IMR-90 (cell line): ENCODE measurements around the gene CAP2. TPM values are rescaled to one million over a fixed set of nuclear protein-coding genes. Genes with fewer than 3 reads are reported as not detected.

Experiments
- ATAC-seq: fragments of 200-7000 bp; cut with Tn5 transposase; 2 replicates; pipeline ENCODE4 v1.9.1; 2020; ENCODE audit warnings: low read depth, mild to moderate bottlenecking, moderate library complexity
- BruUV-seq: library from RNA; stranded (reverse); fragments of 400-500 nt; replicated peaks from 2 replicates; lab custom pipeline; 2021; lab: Mats Ljungman, UMichigan
- CTCF ChIA-PET: fragments of 300-600 bp; formaldehyde crosslinking; extraction: SDS; loops from one replicate; lab custom pipeline; 2021; ENCODE audit warnings: antibody characterized with exemption; lab: Yijun Ruan, JAX
- POLR2A ChIA-PET: fragments of 300-600 bp; sonication (Branson Sonifier 250); formaldehyde crosslinking; loops from one replicate; lab custom pipeline; 2022; ENCODE audit warnings: antibody characterized with exemption; ENCODE audit not compliant: unreplicated experiment; lab: Charles Lee
- DNase-seq: peaks from one replicate; pipeline ENCODE4 v3.0.0; 2013
- H2AFZ ChIP-seq: replicated peaks from 2 replicates; pipeline ENCODE3; 2013; ENCODE audit warnings: low read length, mild to moderate bottlenecking; ENCODE audit not compliant: poor library complexity
- H2AK5ac ChIP-seq: 2 replicates; pipeline ENCODE4 v1.6.1; 2013; ENCODE audit warnings: low read depth, low read length, inconsistent platforms
- H2AK9ac ChIP-seq: replicated peaks from 2 replicates; pipeline ENCODE3; 2013; ENCODE audit warnings: mild to moderate bottlenecking, low read depth, low read length, moderate library complexity; ENCODE audit not compliant: poor library complexity
- H2BK120ac ChIP-seq: 2 replicates; pipeline ENCODE4 v1.6.1; 2013; ENCODE audit warnings: low read depth, low read length, inconsistent platforms
- H2BK15ac ChIP-seq: 3 replicates; pipeline ENCODE4 v1.6.1; 2013; ENCODE audit warnings: low read depth, low read length, inconsistent platforms
- H2BK20ac ChIP-seq: 2 replicates; pipeline ENCODE4 v1.6.1; 2013; ENCODE audit warnings: low read depth, mild to moderate bottlenecking, inconsistent platforms, low read length, moderate library complexity
- H2BK5ac ChIP-seq: 2 replicates; pipeline ENCODE4 v1.6.1; 2013; ENCODE audit warnings: mild to moderate bottlenecking, low read depth, low read length, inconsistent platforms; ENCODE audit not compliant: poor library complexity, severe bottlenecking
- H3K14ac ChIP-seq: replicated peaks from 2 replicates; pipeline ENCODE4 v1.6.1; 2013; ENCODE audit warnings: low read depth, low read length, inconsistent platforms
- H3K18ac ChIP-seq: 2 replicates; pipeline ENCODE4 v1.6.1; 2013; ENCODE audit warnings: low read depth, low read length, control low read depth
- H3K23ac ChIP-seq: 2 replicates; pipeline ENCODE4 v1.6.1; 2013; ENCODE audit warnings: low read depth, low read length, inconsistent platforms
- H3K27ac ChIP-seq: 2 replicates; pipeline ENCODE4 v1.5.1; 2013; ENCODE audit warnings: mild to moderate bottlenecking, control low read depth, low read length; ENCODE audit not compliant: insufficient read depth
- H3K27me3 ChIP-seq: 2 replicates; pipeline ENCODE4 v1.6.1; 2013; ENCODE audit warnings: low read length; ENCODE audit not compliant: control insufficient read depth, insufficient read depth
- H3K36me3 ChIP-seq: 2 replicates; pipeline ENCODE4 v1.6.1; 2013; ENCODE audit warnings: low read length, mixed read lengths; ENCODE audit not compliant: control insufficient read depth, insufficient read depth
- H3K4ac ChIP-seq: 2 replicates; pipeline ENCODE4 v1.6.1; 2013; ENCODE audit warnings: low read depth, low read length, inconsistent platforms
- H3K4me1 ChIP-seq: 2 replicates; pipeline ENCODE4 v1.6.1; 2013; ENCODE audit warnings: low read length, mixed read lengths; ENCODE audit not compliant: control insufficient read depth, insufficient read depth
- H3K4me2 ChIP-seq: 2 replicates; pipeline ENCODE4 v1.6.1; 2013; ENCODE audit warnings: low read depth, mild to moderate bottlenecking, control low read depth, low read length, moderate library complexity
- H3K4me3 ChIP-seq: 2 replicates; pipeline ENCODE4 v1.5.1; 2013; ENCODE audit warnings: low read depth, mild to moderate bottlenecking, control low read depth, low read length, moderate library complexity; ENCODE audit not compliant: insufficient read depth
- H3K56ac ChIP-seq: 2 replicates; pipeline ENCODE4 v1.6.1; 2013; ENCODE audit warnings: low read length, inconsistent platforms; ENCODE audit not compliant: insufficient read depth; ENCODE audit errors: extremely low read depth
- H3K79me1 ChIP-seq, 2 experiments: 2 replicates each; pipeline ENCODE4 v1.6.1; 2013; ENCODE audit warnings: low read length in 2 of 2, inconsistent platforms in 1 of 2, low read depth in 1 of 2
- H3K9ac ChIP-seq: 2 replicates; pipeline ENCODE4 v1.6.1; 2013; ENCODE audit warnings: low read depth, low read length, control low read depth
- H3K9me1 ChIP-seq: 2 replicates; pipeline ENCODE4 v1.6.1; 2013; ENCODE audit warnings: low read length, inconsistent platforms; ENCODE audit not compliant: insufficient read depth
- H3K9me3 ChIP-seq: 2 replicates; pipeline ENCODE4 v1.6.1; 2013; ENCODE audit warnings: low read length; ENCODE audit not compliant: control insufficient read depth, insufficient read depth
- H4K20me1 ChIP-seq: 2 replicates; pipeline ENCODE4 v1.6.1; 2013; ENCODE audit warnings: low read length, inconsistent platforms; ENCODE audit not compliant: insufficient read depth
- H4K5ac ChIP-seq: 2 replicates; pipeline ENCODE4 v1.6.1; 2013; ENCODE audit warnings: mild to moderate bottlenecking, low read depth, low read length, control low read depth
- H4K8ac ChIP-seq, 2 experiments: 2 replicates each; pipeline ENCODE4 v1.6.1; 2013; ENCODE audit warnings: low read depth in 2 of 2, low read length in 2 of 2, control low read depth in 1 of 2, inconsistent platforms in 1 of 2
- H4K91ac ChIP-seq: 2 replicates; pipeline ENCODE4 v1.6.1; 2013; ENCODE audit warnings: low read depth, low read length, inconsistent platforms; ENCODE audit not compliant: insufficient read depth
- WGBS, 2 experiments: methylation state at CpG; one replicate each; pipeline versions ENCODE4 v1.1.5 to v1.1.7; 2013; ENCODE audit warnings: missing lambda C conversion rate in 2 of 2; ENCODE audit not compliant: insufficient read length in 1 of 2; ENCODE audit errors: extremely low coverage in 2 of 2; 5-methylcytosine and 5-hydroxymethylcytosine counted together
- dilution Hi-C: fragments of 300-500 bp; cut with HindIII; formaldehyde crosslinking; loops from one replicate; pipeline ENCODE4 v1.14.3; 2018; ENCODE audit warnings: low sequenced_read_pairs; ENCODE audit not compliant: unreplicated experiment
- in situ Hi-C: fragments of 300-500 bp; cut with MboI; formaldehyde crosslinking; loops from 3 replicates; pipeline ENCODE4 v1.14.3; 2019; ENCODE audit warnings: low sequenced_read_pairs, inconsistent platforms, mixed read lengths
- intact Hi-C: fragments of 100-400 bp; cut with micrococcal nuclease; formaldehyde crosslinking; loops from 2 replicates; pipeline ENCODE4 v1.10.0; 2022
- polyA plus RNA-seq, 3 experiments: library from polyadenylated mRNA; depleted of rRNA; stranded (reverse); fragments of >200 nt; gene quantifications; 2 replicates each; pipeline ENCODE4 v1.2.3, GENCODE V29; 2012; ENCODE audit warnings: low replicate concordance in 1 of 3
- total RNA-seq: library from RNA; depleted of rRNA; stranded (reverse); fragments of >200 nt; gene quantifications from 2 replicates; pipeline ENCODE4 v1.2.3, GENCODE V29; 2012
- TF ChIP-seq, protein P1 (sequence below): fragments of 150-350 bp; IDR thresholded peaks from 2 replicates; pipeline ENCODE4 v1.6.1; 2016; ENCODE audit warnings: low read depth, mild to moderate bottlenecking, low read length, moderate library complexity, borderline replicate concordance

The CAP2 gene
- total and polyA plus RNA-seq, 2 of the 4 experiments (the other 2 are of a cell fraction) = 14.5 to 27.5 TPM

GRCh38 chr6:17353440-17354175 lies 39.8 kb upstream of the CAP2 start:
- no peaks in the 10 kb centered on the region for H3K9me1 ChIP-seq
- peaks cover 4% of the 10 kb centered on the region for H3K4me1 ChIP-seq
- H3K4me3 ChIP-seq = no peak overlapping the region
- no peak for ATAC-seq
- no peaks in the 10 kb centered on the region for H3K36me3 ChIP-seq
- TF ChIP-seq, protein P1, sequence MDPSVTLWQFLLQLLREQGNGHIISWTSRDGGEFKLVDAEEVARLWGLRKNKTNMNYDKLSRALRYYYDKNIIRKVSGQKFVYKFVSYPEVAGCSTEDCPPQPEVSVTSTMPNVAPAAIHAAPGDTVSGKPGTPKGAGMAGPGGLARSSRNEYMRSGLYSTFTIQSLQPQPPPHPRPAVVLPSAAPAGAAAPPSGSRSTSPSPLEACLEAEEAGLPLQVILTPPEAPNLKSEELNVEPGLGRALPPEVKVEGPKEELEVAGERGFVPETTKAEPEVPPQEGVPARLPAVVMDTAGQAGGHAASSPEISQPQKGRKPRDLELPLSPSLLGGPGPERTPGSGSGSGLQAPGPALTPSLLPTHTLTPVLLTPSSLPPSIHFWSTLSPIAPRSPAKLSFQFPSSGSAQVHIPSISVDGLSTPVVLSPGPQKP = no peak
- H2AK9ac ChIP-seq = no peak overlapping the region
- no peak overlapping the region for H3K56ac ChIP-seq
- peak overlapping the region; percentile 36; the same call in 1 of the 2 replicates for H2BK120ac ChIP-seq
- peak overlapping the region; percentile 77; the same call in 1 of the 2 replicates for H4K5ac ChIP-seq
- WGBS, 2 experiments = 80% methylated on average over 1 of the region's 4 CpGs; no CpG with 5 or more reads in 1 of the 2 experiments
- no peak overlapping the region for H4K8ac ChIP-seq
- ChIA-PET POLR2A (no interaction called here), CTCF (interaction anchor here (0.6 to 0.8 kb wide), 2 partner anchors 10 to 36 kb away, joined by 6 read pairs; no protein-coding TSS in a partner anchor)
- no peaks in the 10 kb centered on the region for H3K27me3 ChIP-seq
- H3K14ac ChIP-seq = 0 out of 2 replicates have a peak overlapping the region, but pooled peaks have one; percentile 55
- 0 out of 2 replicates have a peak overlapping the region, but pooled peaks have one; percentile 31 for H2AK5ac ChIP-seq
- in situ Hi-C loops = no loop called here
- H2BK20ac ChIP-seq = peak overlapping the region; percentile 54; the same call in 1 of the 2 replicates
- H4K20me1 ChIP-seq = no peaks in the 10 kb centered on the region
- no peaks in the 10 kb centered on the region for H3K79me1 ChIP-seq
- peak overlapping the region; percentile 88; the same call in 1 of the 2 replicates for H3K18ac ChIP-seq
- no peak for DNase-seq
- intact Hi-C loops = no loop called here
- H3K4me2 ChIP-seq = no peak overlapping the region
- H3K23ac ChIP-seq = no peak overlapping the region
- H3K4ac ChIP-seq = no peak overlapping the region
- BruUV-seq = no TSS peak
- H2BK15ac ChIP-seq = peak overlapping the region; percentile 28; the same call in 1 of the 3 replicates
- dilution Hi-C loops = no loop called here
- H3K9ac ChIP-seq = no peak overlapping the region
- no peak overlapping the region for H2BK5ac ChIP-seq
- H2AFZ ChIP-seq = no peak overlapping the region
- H3K9me3 ChIP-seq = no peaks in the 10 kb centered on the region
- no peak overlapping the region for H4K91ac ChIP-seq
- no peak overlapping the region for H3K27ac ChIP-seq
